ENCODE measurements around the gene UBASH3B.
"Not testable (repeated sequence)": the region's sequence is repeated elsewhere in the genome, so short reads cannot be mapped to it uniquely, and the experiment has no call there.

Gene UBASH3B

GRCh38 chr11:122853971-122854446 lies 198.5 kb downstream of the UBASH3B start:
- peak; percentile 58 for TF ChIP-seq CTCF (IDR thresholded peaks at IDR 0.05; ENCODE audit: low read depth, low read length, missing control alignments)
- peak; percentile 76 for DNase-seq (ENCODE audit: low read depth)
- in situ Hi-C loops (cut with HindIII; ENCODE audit: low sequenced_read_pairs) = no loop called here
- no peak overlapping the region for H3K4me3 ChIP-seq (ENCODE audit: low read depth, low read length)

GRCh38 chr11:122861631-122862030 lies 206.1 kb downstream of the UBASH3B start:
- in situ Hi-C loops (cut with HindIII; ENCODE audit: low sequenced_read_pairs) = loop anchor here (10.0 kb wide), 1 partner anchor 163 kb away; no protein-coding TSS in a partner anchor
- no peak for TF ChIP-seq CTCF (IDR thresholded peaks at IDR 0.05; ENCODE audit: low read depth, low read length, missing control alignments)
- no peak overlapping the region for H3K4me3 ChIP-seq (ENCODE audit: low read depth, low read length)
- DNase-seq (ENCODE audit: low read depth) = no peak

- DNase-seq (ENCODE audit: low read depth) = no peak
- no peak overlapping the region for H3K4me3 ChIP-seq (ENCODE audit: low read depth, low read length)
- in situ Hi-C loops (cut with HindIII; ENCODE audit: low sequenced_read_pairs) = loop anchor here (10.0 kb wide), 1 partner anchor 163 kb away; no protein-coding TSS in a partner anchor
- TF ChIP-seq CTCF (IDR thresholded peaks at IDR 0.05; ENCODE audit: low read depth, low read length, missing control alignments) = no peak
Observed at GRCh38 chr11:122862091-122862490, 206.6 kb downstream of the UBASH3B start.

GRCh38 chr11:122863154-122863553 lies 207.6 kb downstream of the UBASH3B start:
- not testable (repeated sequence) for DNase-seq (ENCODE audit: low read depth)
- in situ Hi-C loops (cut with HindIII; ENCODE audit: low sequenced_read_pairs) = loop anchor here (10.0 kb wide), 1 partner anchor 162 kb away; no protein-coding TSS in a partner anchor

GRCh38 chr11:122863704-122864326 lies 208.3 kb downstream of the UBASH3B start:
- in situ Hi-C loops (cut with HindIII; ENCODE audit: low sequenced_read_pairs) = loop anchor here (10.0 kb wide), 1 partner anchor 161 kb away; no protein-coding TSS in a partner anchor
- no peak overlapping the region for H3K4me3 ChIP-seq (ENCODE audit: low read depth, low read length)

More at GRCh38 chr11:122863154-122863553, 207.6 kb downstream of the UBASH3B start:
- not testable (repeated sequence) for H3K4me3 ChIP-seq (ENCODE audit: low read depth, low read length)

More at GRCh38 chr11:122863704-122864326, 208.3 kb downstream of the UBASH3B start:
- peak; percentile 90 for TF ChIP-seq CTCF (IDR thresholded peaks at IDR 0.05; ENCODE audit: low read depth, low read length, missing control alignments)
- peak; percentile 36 for DNase-seq (ENCODE audit: low read depth)
